GM18499 (cell line): ENCODE results near the gene LIPH.
A peak's percentile ranks its signal among the peaks of the same experiment; 100 is the strongest.
"Not testable (repeated sequence)": the region's sequence is repeated elsewhere in the genome, so short reads cannot be mapped to it uniquely, and the experiment has no call there.

Source experiments
- ATAC-seq: cut with Tn5 transposase; IDR thresholded peaks from one replicate; pipeline ENCODE4 v1.9.1; 2021; ENCODE audit warnings: moderate number of reproducible peaks; ENCODE audit not compliant: insufficient read depth, unreplicated experiment

LIPH gene

GRCh38 chr3:185552358-185552877 is at the start of gene LIPH:
Gene LIPH, minus strand, starts transcription at chr3:185552588. Its CDS starts 117 bp downstream, at chr3:185552471.
- no peak for ATAC-seq

GRCh38 chr3:185595526-185595925 is 43.1 kb upstream of the LIPH start:
- peak; percentile 68 for ATAC-seq

GRCh38 chr3:185594073-185594472 is 41.7 kb upstream of the LIPH start:
- ATAC-seq: no peak

- no peak for ATAC-seq
Observed at GRCh38 chr3:185586686-185587039, 34.3 kb upstream of the LIPH start.

GRCh38 chr3:185585859-185586685 is 33.7 kb upstream of the LIPH start, which contains the start of gene SENP2:
Gene SENP2, plus strand, starts transcription at chr3:185586295. Its CDS starts 119 bp downstream, at chr3:185586414.
- peak; percentile 88 for ATAC-seq

- ATAC-seq: no peak
Observed at GRCh38 chr3:185585518-185585858, 33.1 kb upstream of the LIPH start.

GRCh38 chr3:185584686-185585085 is 32.3 kb upstream of the LIPH start:
- ATAC-seq: no peak

GRCh38 chr3:185583925-185584324 is 31.5 kb upstream of the LIPH start:
- no peak for ATAC-seq

- no peak for ATAC-seq
Observed at GRCh38 chr3:185582871-185583270, 30.5 kb upstream of the LIPH start.

GRCh38 chr3:185582236-185582635 is 29.8 kb upstream of the LIPH start:
- ATAC-seq: no peak

GRCh38 chr3:185575108-185575869 is 22.9 kb upstream of the LIPH start:
- not testable (repeated sequence) for ATAC-seq

- no peak for ATAC-seq
Observed at GRCh38 chr3:185572183-185572582, 19.8 kb upstream of the LIPH start.

GRCh38 chr3:185561958-185562357 is 9.6 kb upstream of the LIPH start:
- no peak for ATAC-seq

- ATAC-seq: no peak
Observed at GRCh38 chr3:185561374-185561943, 9.1 kb upstream of the LIPH start.

- no peak for ATAC-seq
Observed at GRCh38 chr3:185560676-185561075, 8.3 kb upstream of the LIPH start.

- no peak for ATAC-seq
Observed at GRCh38 chr3:185559706-185560090, 7.3 kb upstream of the LIPH start.

- ATAC-seq: no peak
Observed at GRCh38 chr3:185558395-185558794, 6.0 kb upstream of the LIPH start.

- not testable (repeated sequence) for ATAC-seq
Observed at GRCh38 chr3:185556640-185557039, 4.3 kb upstream of the LIPH start.

- no peak for ATAC-seq
Observed at GRCh38 chr3:185555860-185556347, 3.5 kb upstream of the LIPH start.

- no peak for ATAC-seq
Observed at GRCh38 chr3:185555101-185555501, 2.7 kb upstream of the LIPH start.

- no peak for ATAC-seq
Observed at GRCh38 chr3:185549651-185550111, 2.7 kb downstream of the LIPH start.
